ENCODE data around the gene PNISR.

The PNISR gene

GRCh38 chr6:99354983-99355382 lies 70.1 kb downstream of the PNISR start:
- no peak overlapping the region for H3K4me2 ChIP-seq
- H3K4me3 ChIP-seq (IDR thresholded peaks at IDR 0.05; ENCODE audit: insufficient read depth, low read depth, low read length) = no peak overlapping the region
- no peak overlapping the region for H2AFZ ChIP-seq (ENCODE audit: low read depth)
- no peaks in the 10 kb centered on the region for H4K20me1 ChIP-seq (ENCODE audit: insufficient read depth)
- H3K36me3 ChIP-seq (ENCODE audit: insufficient read depth) = no peaks in the 10 kb centered on the region
- no peaks in the 10 kb centered on the region for H3K27me3 ChIP-seq (ENCODE audit: insufficient read depth, low read depth)
- no peak overlapping the region for H3K27ac ChIP-seq
- H3K9ac ChIP-seq = no peak overlapping the region
- H3K79me2 ChIP-seq (ENCODE audit: insufficient read depth, low read depth) = no peaks in the 10 kb centered on the region
- H3K4me1 ChIP-seq (ENCODE audit: low read depth, poor library complexity, severe bottlenecking) = no peaks in the 10 kb centered on the region
- no peak for TF ChIP-seq CTCF (conservative IDR thresholded peaks at IDR 0.05; ENCODE audit: low read depth, low read length)

GRCh38 chr6:99353126-99353525 lies 72.0 kb downstream of the PNISR start:
- H3K27me3 ChIP-seq (ENCODE audit: insufficient read depth, low read depth) = no peaks in the 10 kb centered on the region
- no peak overlapping the region for H3K9ac ChIP-seq
- no peaks in the 10 kb centered on the region for H3K36me3 ChIP-seq (ENCODE audit: insufficient read depth)
- no peak for TF ChIP-seq CTCF (conservative IDR thresholded peaks at IDR 0.05; ENCODE audit: low read depth, low read length)
- no peak overlapping the region for H2AFZ ChIP-seq (ENCODE audit: low read depth)
- H3K4me1 ChIP-seq (ENCODE audit: low read depth, poor library complexity, severe bottlenecking) = no peaks in the 10 kb centered on the region
- H3K4me3 ChIP-seq (IDR thresholded peaks at IDR 0.05; ENCODE audit: insufficient read depth, low read depth, low read length) = no peak overlapping the region
- no peak overlapping the region for H3K4me2 ChIP-seq
- no peaks in the 10 kb centered on the region for H3K79me2 ChIP-seq (ENCODE audit: insufficient read depth, low read depth)
- no peak overlapping the region for H3K27ac ChIP-seq
- no peaks in the 10 kb centered on the region for H4K20me1 ChIP-seq (ENCODE audit: insufficient read depth)

GRCh38 chr6:99350573-99350972 lies 74.5 kb downstream of the PNISR start:
- no peak for TF ChIP-seq CTCF (conservative IDR thresholded peaks at IDR 0.05; ENCODE audit: low read depth, low read length)
- no peak overlapping the region for H3K4me3 ChIP-seq (IDR thresholded peaks at IDR 0.05; ENCODE audit: insufficient read depth, low read depth, low read length)
- no peaks in the 10 kb centered on the region for H3K4me1 ChIP-seq (ENCODE audit: low read depth, poor library complexity, severe bottlenecking)
- no peaks in the 10 kb centered on the region for H3K27me3 ChIP-seq (ENCODE audit: insufficient read depth, low read depth)
- H3K36me3 ChIP-seq (ENCODE audit: insufficient read depth) = no peaks in the 10 kb centered on the region
- H3K9ac ChIP-seq = no peak overlapping the region
- no peak overlapping the region for H2AFZ ChIP-seq (ENCODE audit: low read depth)
- H4K20me1 ChIP-seq (ENCODE audit: insufficient read depth) = no peaks in the 10 kb centered on the region
- no peaks in the 10 kb centered on the region for H3K79me2 ChIP-seq (ENCODE audit: insufficient read depth, low read depth)
- H3K4me2 ChIP-seq = peak overlapping the region; percentile 78
- no peak overlapping the region for H3K27ac ChIP-seq

GRCh38 chr6:99349171-99350141 lies 75.7 kb downstream of the PNISR start, which contains the start of gene FAXC:
TSS of gene FAXC (minus strand) at chr6:99349674. CDS start at chr6:99349372, 302 bp downstream.
- H3K27ac ChIP-seq = no peak within 1 kb of the TSS
- H3K79me2 ChIP-seq (ENCODE audit: insufficient read depth, low read depth) = no peaks in the 10 kb centered on the region
- peak within 1 kb of the TSS; percentile 54 for H2AFZ ChIP-seq (ENCODE audit: low read depth)
- H3K4me3 ChIP-seq (IDR thresholded peaks at IDR 0.05; ENCODE audit: insufficient read depth, low read depth, low read length) = no peak within 1 kb of the TSS
- peak within 1 kb of the TSS; percentile 15; the same call in 1 of the 2 replicates for H3K9ac ChIP-seq
- TF ChIP-seq CTCF (conservative IDR thresholded peaks at IDR 0.05; ENCODE audit: low read depth, low read length) = no peak
- H3K27me3 ChIP-seq (ENCODE audit: insufficient read depth, low read depth) = no peaks in the 10 kb centered on the region
- H3K4me1 ChIP-seq (ENCODE audit: low read depth, poor library complexity, severe bottlenecking) = no peaks in the 10 kb centered on the region
- H3K36me3 ChIP-seq (ENCODE audit: insufficient read depth) = no peaks in the 10 kb centered on the region
- no peaks in the 10 kb centered on the region for H4K20me1 ChIP-seq (ENCODE audit: insufficient read depth)
- H3K4me2 ChIP-seq = peak within 1 kb of the TSS; percentile 78
